NCI-H1694 treated with DMSO at 0.1 percent for 48 hours (cell line): Measurements from ENCODE around the gene SLC24A4.

Experiments used
- DNase-seq: peaks from one replicate; lab custom pipeline; 2025; lab: John Stamatoyannopoulos, UW

SLC24A4 gene

DNA sequence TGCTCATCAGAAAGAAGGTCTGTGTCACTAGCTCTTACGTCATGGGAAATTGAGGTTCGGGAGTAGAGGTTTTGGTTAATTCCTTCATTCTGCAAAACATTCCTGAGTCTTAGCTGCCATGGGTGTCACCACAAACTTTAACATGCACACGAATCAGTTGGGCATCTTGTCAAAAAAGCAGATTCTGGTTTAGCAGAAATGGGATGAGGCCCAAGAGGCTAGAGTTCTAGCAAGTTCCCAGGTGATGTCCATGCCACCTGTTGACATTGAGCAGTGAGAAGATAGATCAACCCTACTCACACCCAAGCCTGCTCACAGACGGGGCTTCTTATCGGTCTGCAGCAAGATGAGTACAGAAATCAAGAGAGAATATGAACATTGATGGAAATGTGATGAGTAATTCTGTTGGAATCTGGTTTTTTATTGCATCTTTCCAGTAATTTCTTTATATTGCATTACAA lies 179.0 kb downstream of the SLC24A4 start:
- no peak for DNase-seq

DNA sequence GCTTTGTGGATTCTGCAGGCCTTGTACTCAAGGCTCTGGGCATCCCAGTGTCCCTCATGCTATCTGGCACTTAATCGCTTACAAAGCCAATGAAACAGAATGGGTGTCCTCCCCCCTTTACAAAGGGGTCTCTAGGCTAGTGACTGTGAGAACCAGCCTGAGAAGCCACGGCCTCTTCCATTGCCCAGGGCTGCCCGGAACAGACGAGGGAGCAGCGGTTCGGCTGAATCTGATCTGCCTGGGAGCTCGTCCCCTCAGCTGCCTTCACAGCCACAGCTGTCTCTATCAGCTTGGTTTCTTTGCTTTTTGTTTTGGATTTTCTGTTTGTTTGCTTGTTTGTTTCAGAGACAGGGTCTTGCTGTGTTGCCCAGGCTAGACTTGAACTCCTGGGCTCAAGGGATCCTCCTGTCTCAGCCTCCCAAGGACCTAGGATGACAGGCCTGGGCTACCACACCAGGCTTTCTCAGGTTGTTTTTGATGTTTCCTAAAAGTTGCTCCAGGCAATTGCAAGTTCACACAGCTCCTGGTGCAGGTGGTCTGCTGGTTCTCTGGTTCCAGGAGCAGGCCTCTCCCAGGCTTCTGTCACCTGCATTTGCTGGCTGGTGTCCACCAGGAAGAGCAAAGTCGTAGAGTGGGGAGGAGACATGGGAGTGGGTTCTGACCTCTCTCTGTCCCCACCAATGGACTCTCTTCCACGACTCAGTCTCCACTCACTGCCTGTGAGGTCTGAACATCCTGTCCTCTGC lies 179.7 kb downstream of the SLC24A4 start:
- no peak for DNase-seq

- DNase-seq = no peak
Observed at GRCh38 chr14:92503756-92504491, 181.0 kb downstream of the SLC24A4 start.

DNA sequence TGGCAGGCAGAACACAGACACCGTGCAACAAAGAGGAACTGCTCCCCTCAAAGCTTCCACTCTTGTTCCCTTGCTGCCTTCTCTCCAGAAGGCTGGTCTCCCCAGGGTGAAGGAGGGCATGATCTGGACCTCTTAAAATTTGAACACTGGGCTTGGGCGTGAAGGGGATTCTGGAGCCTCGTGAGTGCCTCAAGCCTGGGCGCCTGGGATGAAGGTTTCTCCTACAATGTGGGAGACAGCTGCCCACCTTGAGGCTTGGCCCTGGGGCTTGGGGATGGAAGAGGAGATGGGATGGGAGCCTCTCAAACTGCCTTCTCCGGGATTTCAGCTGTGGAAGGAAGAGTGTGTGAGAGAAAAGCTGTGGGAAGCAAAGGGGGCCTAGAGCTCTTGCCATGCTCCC lies 182.9 kb downstream of the SLC24A4 start:
- DNase-seq = no peak

- DNase-seq = no peak
Observed at GRCh38 chr14:92506231-92506630, 183.3 kb downstream of the SLC24A4 start.

DNA sequence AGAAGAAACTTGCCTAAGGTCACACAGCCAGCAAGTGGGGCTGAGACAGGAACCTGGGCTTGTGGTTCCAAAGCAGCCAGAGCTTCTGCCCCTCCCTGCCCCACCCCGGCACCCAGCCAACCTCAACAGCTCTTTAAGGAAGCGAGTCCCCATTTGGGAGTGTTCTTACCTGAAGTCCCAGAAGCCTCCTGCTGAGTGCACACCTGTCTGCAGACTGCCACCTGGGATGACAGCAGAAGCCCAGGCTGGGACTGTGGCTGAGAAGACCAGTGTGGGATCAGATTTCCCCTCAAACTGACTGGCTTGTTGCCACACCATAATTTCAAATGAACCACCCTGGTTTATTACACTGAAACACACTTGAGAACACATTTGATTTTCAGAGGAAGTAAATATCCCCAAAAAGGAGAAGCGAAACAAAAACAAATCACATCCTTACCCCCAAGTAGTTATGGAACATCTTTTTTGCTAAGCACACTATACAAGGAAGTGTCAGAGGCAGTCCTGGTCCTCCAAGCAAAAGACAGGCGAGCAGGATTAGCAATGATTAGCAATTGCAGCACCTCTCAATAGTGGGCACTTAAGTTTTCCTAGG lies 184.3 kb downstream of the SLC24A4 start:
- DNase-seq = no peak

DNA sequence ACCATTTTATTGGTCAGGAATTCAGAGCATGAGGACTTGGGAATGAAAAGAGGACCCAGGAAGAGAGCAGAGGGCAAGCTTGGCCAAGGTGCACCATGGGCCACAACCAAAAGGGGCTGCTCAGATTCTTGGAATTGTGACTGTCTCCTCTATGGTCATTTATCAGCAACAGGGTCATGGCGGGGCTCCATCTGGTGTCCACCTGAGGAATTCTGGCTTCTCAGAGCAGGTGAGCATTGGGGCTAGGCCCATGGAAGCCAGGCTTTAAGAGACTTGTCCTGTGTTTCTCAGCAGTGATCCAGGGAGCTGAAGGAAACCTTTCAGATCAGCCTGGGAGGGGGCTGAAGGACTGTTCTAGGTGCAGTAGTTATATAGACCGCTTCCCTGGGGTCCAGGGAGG lies 188.0 kb downstream of the SLC24A4 start:
- DNase-seq = no peak

DNA sequence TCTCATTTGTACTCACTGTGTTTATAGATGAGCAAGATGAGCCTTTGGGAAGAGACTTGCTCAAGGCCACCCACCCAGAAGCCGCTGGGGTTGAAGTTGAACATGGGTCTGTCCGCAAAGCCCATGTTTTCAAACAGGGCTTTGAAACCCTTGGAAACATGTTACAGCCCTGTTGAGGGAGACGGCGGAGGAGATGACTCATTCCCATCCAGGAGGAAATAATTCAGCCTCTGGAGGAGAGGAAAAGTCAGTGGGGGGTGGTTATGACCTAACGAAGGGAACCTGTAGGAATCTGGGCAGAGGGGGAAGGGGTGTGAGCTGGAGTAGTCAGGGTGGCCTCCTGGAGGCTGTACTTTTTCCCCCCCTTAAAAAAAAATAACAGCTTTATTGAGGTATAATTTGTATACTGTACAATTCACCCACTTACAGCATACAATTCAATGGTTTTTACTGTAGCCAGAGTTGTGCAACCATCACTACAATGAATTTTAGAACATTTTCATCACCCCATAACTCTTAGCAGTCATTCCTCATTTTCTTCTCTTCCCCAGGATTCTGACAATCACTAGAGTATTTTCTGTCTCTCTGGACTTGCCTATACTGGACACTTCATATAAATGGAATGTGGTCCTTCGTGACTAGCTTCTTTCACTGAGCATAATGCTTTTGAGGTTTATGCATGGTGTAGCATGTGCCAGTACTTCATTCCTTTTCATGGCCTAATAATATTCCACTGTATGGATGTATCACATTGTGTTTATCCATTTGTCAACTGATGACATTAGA lies 188.7 kb downstream of the SLC24A4 start:
- DNase-seq = no peak

- no peak for DNase-seq
Observed at GRCh38 chr14:92512807-92513203, 189.8 kb downstream of the SLC24A4 start.

DNA sequence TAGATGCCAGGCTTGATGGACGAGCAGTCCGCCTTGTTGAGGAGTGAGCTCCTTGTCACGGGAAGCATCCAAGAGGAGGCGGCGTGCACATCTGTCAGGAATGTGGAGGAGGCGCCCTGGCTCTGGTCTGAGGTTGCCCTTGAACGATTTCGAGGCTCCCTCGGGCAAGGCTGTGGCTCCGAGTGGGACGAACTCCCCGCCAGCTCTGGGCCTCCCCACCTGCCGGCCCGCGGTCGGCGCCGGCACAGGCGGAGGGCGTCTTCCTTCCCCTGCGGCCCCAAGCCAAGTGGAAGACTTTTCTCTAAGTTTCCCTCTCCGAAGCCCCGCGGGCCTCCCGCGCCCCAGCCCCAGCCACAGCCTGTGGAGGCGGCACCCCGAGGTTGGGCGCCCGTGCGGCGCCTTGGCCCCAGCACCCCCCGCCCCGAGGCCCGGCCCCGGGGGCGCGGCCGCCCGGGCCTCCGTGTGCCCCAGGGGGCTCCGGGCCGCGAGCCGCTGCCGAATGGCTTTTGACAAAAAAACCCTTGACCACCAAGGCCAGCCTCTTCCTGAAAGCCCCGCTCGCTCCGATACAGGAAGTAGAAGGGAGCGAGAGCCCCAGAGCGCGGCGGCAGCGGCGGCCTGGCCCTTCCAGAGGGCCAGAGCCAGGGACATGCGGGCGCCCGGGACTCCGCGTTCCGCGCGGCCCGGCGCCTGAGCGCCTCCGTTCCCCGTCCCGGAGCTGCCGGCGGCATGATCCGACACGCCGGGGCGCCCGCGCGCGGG lies 190.4 kb downstream of the SLC24A4 start, which contains the start of gene RIN3:
TSS of gene RIN3 (plus strand) at position 578 of the 762 bp plus-strand sequence. CDS start at position 730, 152 bp downstream.
- no peak for DNase-seq

DNA sequence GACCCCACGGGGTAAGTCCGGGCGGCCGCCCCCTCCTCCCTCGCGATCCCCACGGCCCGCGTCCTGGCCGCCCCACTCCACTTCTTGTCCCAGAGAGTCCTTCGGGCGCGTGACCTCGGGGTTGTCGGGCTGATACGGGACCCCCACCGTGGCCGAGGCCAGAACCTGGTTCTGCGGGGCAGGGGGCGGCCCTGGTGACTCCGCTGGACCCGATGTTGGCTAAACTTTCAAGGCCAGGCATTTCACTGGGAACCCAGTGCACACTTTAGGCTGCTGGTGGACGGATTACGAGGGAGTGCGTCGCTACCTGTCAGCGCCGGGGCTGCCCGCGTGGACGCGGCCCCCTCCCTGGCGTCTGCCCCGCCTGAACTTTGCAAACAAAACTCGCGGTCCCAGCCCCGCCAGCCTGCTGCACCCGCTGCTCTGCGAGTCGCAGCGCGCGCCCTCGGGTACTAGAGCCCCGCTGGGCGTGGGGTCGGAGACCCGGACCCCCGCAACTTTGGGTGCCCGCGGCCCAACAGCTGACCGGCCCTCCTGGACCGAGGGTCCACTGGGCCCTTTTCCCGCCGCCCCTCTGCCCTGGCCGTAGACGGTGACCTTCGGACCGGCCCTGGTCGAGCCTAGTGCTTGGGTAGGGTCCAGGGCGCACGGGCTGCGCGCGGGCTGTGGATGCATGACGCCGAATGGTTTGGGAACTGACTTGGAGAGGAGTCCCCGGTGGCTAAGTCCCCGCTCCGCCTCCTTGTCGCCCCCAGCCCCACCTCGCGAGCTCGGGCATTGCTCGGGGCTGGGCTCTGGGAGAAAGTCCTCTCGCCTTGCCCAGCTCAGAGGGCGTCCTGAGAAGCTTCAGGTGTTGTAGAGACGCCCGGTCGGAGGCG lies 191.2 kb downstream of the SLC24A4 start:
- no peak for DNase-seq

DNA sequence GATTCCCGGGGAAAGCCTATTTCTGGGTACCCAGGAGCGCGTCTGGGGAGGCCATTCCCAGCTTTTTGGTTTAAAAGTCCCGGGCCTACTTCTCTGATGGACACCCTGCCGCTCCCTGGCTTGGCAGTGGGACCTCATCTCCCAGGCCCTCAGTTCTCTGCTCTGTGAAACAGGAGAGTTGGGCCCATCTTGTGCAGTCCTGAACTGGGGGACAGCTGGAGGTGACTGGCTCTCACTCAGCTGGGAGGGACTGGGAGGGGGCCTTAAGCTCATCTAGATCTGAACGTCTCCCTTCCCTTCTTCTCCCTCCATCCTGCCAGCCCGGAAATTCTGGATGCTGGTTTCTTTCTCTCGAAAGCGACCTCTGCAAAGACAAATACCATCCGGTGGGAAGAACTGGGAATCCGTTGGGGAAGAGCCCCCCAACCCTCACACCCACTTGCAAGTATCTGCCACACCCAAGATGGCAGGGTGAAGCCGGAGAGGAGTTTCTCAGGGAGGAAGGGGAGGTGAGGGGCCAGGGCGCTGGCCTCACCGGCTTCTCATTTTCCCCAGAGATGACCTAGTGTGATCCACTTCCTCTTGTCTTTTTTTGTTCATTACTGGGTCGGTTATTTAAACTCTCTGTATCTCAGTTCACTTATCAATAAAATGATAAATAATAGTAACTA lies 192.0 kb downstream of the SLC24A4 start:
- no peak for DNase-seq

DNA sequence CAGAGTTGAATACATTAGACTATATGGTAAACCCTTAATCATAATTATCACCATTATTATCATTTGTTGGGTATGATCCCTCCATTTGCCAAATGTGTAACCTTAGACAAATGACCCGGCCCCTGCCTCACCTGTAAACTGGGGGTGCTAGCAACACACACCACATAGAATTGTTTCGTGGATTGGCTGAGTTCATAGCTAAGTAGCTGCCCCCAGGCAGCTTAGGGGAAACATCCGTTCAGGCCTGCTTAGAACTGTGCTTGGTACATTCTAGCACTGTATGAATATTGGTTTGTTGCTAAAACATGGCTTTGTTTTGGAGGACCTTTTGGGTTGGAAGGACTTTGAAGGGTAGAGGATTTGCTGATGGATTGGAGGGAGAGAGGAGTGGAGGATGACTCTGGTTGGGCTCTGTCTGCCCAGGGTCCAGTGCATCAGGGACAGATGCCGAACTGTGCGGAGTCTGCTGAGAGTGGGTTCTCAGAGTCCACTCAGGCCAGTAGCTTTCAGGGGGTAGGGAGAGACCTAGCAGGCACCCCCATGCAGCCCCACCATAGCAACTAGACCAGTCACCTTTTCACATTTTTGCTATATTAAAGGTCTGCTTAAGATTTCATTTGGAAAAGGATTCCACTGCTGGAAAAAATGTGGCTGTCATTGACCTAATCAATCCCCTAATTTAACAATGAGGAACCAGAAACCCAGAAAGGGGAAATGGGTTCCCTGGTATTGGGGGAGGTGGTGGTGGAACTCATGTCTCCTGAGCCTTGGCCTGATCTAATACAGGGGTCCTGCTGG lies 192.8 kb downstream of the SLC24A4 start:
- no peak for DNase-seq

GRCh38 chr14:92516344-92516965 lies 193.5 kb downstream of the SLC24A4 start:
- DNase-seq = no peak

- DNase-seq = peak; percentile 60
Observed at GRCh38 chr14:92516966-92517506, 194.1 kb downstream of the SLC24A4 start.

DNA sequence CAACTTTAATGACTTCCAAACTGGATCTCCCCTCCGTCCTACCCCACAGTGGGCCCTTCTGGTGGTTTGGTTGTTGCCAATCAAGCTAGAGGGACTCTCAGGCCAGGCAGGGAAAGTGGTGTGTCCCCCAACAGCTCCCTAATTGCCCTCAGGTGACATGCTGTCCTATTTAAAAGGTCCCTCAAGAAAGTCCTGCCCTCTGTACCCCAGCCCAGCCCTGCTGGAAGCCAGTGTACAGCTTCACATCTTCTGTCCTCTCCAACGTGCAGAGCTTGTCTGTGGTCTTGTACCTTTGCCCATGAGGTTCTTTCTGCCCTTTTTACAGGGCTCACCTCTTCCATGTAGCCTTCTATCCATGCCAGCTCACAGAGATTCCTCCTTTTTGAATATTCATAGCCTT lies 194.8 kb downstream of the SLC24A4 start:
- no peak for DNase-seq

- no peak for DNase-seq
Observed at GRCh38 chr14:92519246-92520101, 196.5 kb downstream of the SLC24A4 start.
